ENCODE results near the gene HNRNPM. TPM values are rescaled to one million over a fixed set of nuclear protein-coding genes. Genes with fewer than 3 reads are reported as not detected.

HNRNPM gene
- total RNA-seq, 2 donors from 2014 or later, result 118 to 119 TPM

- intact Hi-C loops (cut with DNase I), result no loop called here
- DNase-seq (ENCODE audit: low spot score), result no peak
Observed at GRCh38 chr19:8455018-8455417, 10.2 kb downstream of the HNRNPM start.

GRCh38 chr19:8456064-8456463 is 11.3 kb downstream of the HNRNPM start:
- DNase-seq (ENCODE audit: low spot score), result no peak
- intact Hi-C loops (cut with DNase I), result no loop called here

GRCh38 chr19:8457209-8457608 is 12.4 kb downstream of the HNRNPM start:
- DNase-seq (ENCODE audit: low spot score), result no peak
- intact Hi-C loops (cut with DNase I), result no loop called here

- intact Hi-C loops (cut with DNase I), result no loop called here
- DNase-seq (ENCODE audit: low spot score), result no peak
Observed at GRCh38 chr19:8457827-8458226, 13.1 kb downstream of the HNRNPM start.

GRCh38 chr19:8458380-8458779 is 13.6 kb downstream of the HNRNPM start:
- intact Hi-C loops (cut with DNase I), result no loop called here
- DNase-seq (ENCODE audit: low spot score), result no peak

- no peak for DNase-seq (ENCODE audit: low spot score)
- intact Hi-C loops (cut with DNase I), result no loop called here
Observed at GRCh38 chr19:8459095-8459494, 14.3 kb downstream of the HNRNPM start.

- DNase-seq (ENCODE audit: low spot score), result no peak
- intact Hi-C loops (cut with DNase I), result no loop called here
Observed at GRCh38 chr19:8459520-8460270, 14.9 kb downstream of the HNRNPM start.

GRCh38 chr19:8460516-8461298 is 15.9 kb downstream of the HNRNPM start:
- intact Hi-C loops (cut with DNase I), result no loop called here
- DNase-seq (ENCODE audit: low spot score), result no peak

- no peak for DNase-seq (ENCODE audit: low spot score)
- intact Hi-C loops (cut with DNase I), result no loop called here
Observed at GRCh38 chr19:8461376-8461775, 16.6 kb downstream of the HNRNPM start.

- intact Hi-C loops (cut with DNase I), result no loop called here
- no peak for DNase-seq (ENCODE audit: low spot score)
Observed at GRCh38 chr19:8461891-8462290, 17.1 kb downstream of the HNRNPM start.

- intact Hi-C loops (cut with DNase I), result no loop called here
- no peak for DNase-seq (ENCODE audit: low spot score)
Observed at GRCh38 chr19:8462571-8462970, 17.8 kb downstream of the HNRNPM start.

- intact Hi-C loops (cut with DNase I), result no loop called here
- no peak for DNase-seq (ENCODE audit: low spot score)
Observed at GRCh38 chr19:8463365-8463764, 18.6 kb downstream of the HNRNPM start.

GRCh38 chr19:8466018-8466417 is 21.2 kb downstream of the HNRNPM start:
- intact Hi-C loops (cut with DNase I), result no loop called here
- DNase-seq (ENCODE audit: low spot score), result no peak

GRCh38 chr19:8468124-8468523 is 23.3 kb downstream of the HNRNPM start:
- intact Hi-C loops (cut with DNase I), result no loop called here
- no peak for DNase-seq (ENCODE audit: low spot score)

- no peak for DNase-seq (ENCODE audit: low spot score)
- intact Hi-C loops (cut with DNase I), result no loop called here
Observed at GRCh38 chr19:8468761-8469373, 24.1 kb downstream of the HNRNPM start.

- intact Hi-C loops (cut with DNase I), result no loop called here
- no peak for DNase-seq (ENCODE audit: low spot score)
Observed at GRCh38 chr19:8469613-8470368, 25.0 kb downstream of the HNRNPM start.

GRCh38 chr19:8473648-8474476 is 29.1 kb downstream of the HNRNPM start:
- intact Hi-C loops (cut with DNase I), result no loop called here
- DNase-seq (ENCODE audit: low spot score), result no peak

GRCh38 chr19:8475005-8475404 is 30.2 kb downstream of the HNRNPM start:
- intact Hi-C loops (cut with DNase I), result no loop called here
- no peak for DNase-seq (ENCODE audit: low spot score)

- intact Hi-C loops (cut with DNase I), result no loop called here
- no peak for DNase-seq (ENCODE audit: low spot score)
Observed at GRCh38 chr19:8476524-8476923, 31.7 kb downstream of the HNRNPM start.

Data from posterior vena cava (tissue), 2 donors.